ENCODE results near the gene VAMP7.
"Not testable (repeated sequence)": the region's sequence is repeated elsewhere in the genome, so short reads cannot be mapped to it uniquely, and the experiment has no call there.

DNA sequence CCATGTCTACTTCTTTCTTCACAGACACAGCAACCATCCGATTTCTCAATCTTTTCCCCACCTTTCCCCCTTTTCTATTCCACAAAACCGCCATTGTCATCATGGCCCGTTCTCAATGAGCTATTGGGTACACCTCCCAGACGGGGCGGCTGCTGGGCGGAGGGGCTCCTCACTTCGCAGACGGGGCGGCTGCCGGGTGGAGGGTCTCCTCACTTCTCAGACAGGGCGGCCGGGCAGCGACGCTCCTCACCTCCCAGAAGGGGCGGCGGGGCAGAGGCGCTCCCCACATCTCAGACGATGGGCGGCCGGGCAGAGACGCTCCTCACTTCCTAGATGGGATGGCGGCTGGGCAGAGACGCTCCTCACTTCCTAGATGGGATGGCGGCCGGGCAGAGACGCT is 26.5 kb downstream of the VAMP7 start:
- TF ChIP-seq, protein P1, sequence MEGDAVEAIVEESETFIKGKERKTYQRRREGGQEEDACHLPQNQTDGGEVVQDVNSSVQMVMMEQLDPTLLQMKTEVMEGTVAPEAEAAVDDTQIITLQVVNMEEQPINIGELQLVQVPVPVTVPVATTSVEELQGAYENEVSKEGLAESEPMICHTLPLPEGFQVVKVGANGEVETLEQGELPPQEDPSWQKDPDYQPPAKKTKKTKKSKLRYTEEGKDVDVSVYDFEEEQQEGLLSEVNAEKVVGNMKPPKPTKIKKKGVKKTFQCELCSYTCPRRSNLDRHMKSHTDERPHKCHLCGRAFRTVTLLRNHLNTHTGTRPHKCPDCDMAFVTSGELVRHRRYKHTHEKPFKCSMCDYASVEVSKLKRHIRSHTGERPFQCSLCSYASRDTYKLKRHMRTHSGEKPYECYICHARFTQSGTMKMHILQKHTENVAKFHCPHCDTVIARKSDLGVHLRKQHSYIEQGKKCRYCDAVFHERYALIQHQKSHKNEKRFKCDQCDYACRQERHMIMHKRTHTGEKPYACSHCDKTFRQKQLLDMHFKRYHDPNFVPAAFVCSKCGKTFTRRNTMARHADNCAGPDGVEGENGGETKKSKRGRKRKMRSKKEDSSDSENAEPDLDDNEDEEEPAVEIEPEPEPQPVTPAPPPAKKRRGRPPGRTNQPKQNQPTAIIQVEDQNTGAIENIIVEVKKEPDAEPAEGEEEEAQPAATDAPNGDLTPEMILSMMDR (IDR thresholded peaks at IDR 0.05; ENCODE audit: insufficient read depth, low read length): not testable (repeated sequence)
- TF ChIP-seq POLR2AphosphoS5 (IDR thresholded peaks at IDR 0.05; ENCODE audit: low read depth); SPI1 (IDR thresholded peaks at IDR 0.05; ENCODE audit: borderline replicate concordance, low read depth): not testable (repeated sequence)
- TF ChIP-seq, protein P2, sequence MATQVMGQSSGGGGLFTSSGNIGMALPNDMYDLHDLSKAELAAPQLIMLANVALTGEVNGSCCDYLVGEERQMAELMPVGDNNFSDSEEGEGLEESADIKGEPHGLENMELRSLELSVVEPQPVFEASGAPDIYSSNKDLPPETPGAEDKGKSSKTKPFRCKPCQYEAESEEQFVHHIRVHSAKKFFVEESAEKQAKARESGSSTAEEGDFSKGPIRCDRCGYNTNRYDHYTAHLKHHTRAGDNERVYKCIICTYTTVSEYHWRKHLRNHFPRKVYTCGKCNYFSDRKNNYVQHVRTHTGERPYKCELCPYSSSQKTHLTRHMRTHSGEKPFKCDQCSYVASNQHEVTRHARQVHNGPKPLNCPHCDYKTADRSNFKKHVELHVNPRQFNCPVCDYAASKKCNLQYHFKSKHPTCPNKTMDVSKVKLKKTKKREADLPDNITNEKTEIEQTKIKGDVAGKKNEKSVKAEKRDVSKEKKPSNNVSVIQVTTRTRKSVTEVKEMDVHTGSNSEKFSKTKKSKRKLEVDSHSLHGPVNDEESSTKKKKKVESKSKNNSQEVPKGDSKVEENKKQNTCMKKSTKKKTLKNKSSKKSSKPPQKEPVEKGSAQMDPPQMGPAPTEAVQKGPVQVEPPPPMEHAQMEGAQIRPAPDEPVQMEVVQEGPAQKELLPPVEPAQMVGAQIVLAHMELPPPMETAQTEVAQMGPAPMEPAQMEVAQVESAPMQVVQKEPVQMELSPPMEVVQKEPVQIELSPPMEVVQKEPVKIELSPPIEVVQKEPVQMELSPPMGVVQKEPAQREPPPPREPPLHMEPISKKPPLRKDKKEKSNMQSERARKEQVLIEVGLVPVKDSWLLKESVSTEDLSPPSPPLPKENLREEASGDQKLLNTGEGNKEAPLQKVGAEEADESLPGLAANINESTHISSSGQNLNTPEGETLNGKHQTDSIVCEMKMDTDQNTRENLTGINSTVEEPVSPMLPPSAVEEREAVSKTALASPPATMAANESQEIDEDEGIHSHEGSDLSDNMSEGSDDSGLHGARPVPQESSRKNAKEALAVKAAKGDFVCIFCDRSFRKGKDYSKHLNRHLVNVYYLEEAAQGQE (IDR thresholded peaks at IDR 0.05; ENCODE audit: insufficient replicate concordance, low read depth): not testable (repeated sequence)

Data from HL-60 (cell line).